WTC11 (cell line): ENCODE results near the gene NARS2. TPM values are rescaled to one million over a fixed set of nuclear protein-coding genes. Genes with fewer than 3 reads are reported as not detected.

Experiments
- ATAC-seq: fragments of 200-7000 bp; cut with Tn5 transposase; 2 replicates; pipeline ENCODE4 v1.10.0; 2021; ENCODE audit warnings: mild to moderate bottlenecking, moderate library complexity
- CTCF ChIA-PET: fragments of 300-600 bp; sonication (Branson Sonifier 250); formaldehyde crosslinking; loops from one replicate; lab custom pipeline; 2021; ENCODE audit warnings: antibody characterized with exemption; lab: Charles Lee
- POLR2A ChIA-PET: fragments of 350-600 bp; sonication (Branson Sonifier 250); formaldehyde crosslinking; loops from one replicate; lab custom pipeline; 2021; ENCODE audit warnings: antibody characterized with exemption; lab: Charles Lee
- DNase-seq: peaks from one replicate; pipeline ENCODE4 v3.0.0; 2021; ENCODE audit warnings: low spot score
- H3K27ac Mint-ChIP-seq: 2 replicates; pipeline ENCODE4 v1.8.0; 2021; ENCODE audit warnings: mixed read lengths
- H3K27me3 Mint-ChIP-seq: 2 replicates; pipeline ENCODE4 v1.8.0; 2021; ENCODE audit warnings: low read depth, mild to moderate bottlenecking, moderate library complexity, mixed read lengths
- H3K36me3 Mint-ChIP-seq: 2 replicates; pipeline ENCODE4 v1.8.0; 2021; ENCODE audit warnings: mixed read lengths
- H3K4me1 Mint-ChIP-seq: 2 replicates; pipeline ENCODE4 v1.8.0; 2022; ENCODE audit warnings: mixed read lengths
- H3K4me3 Mint-ChIP-seq: 2 replicates; pipeline ENCODE4 v1.8.0; 2021; ENCODE audit warnings: mild to moderate bottlenecking, moderate library complexity, mixed read lengths
- H3K9me3 Mint-ChIP-seq: 2 replicates; pipeline ENCODE4 v1.8.0; 2021; ENCODE audit warnings: mixed read lengths
- ATF2 ChIP-seq: sonication (generic); formaldehyde crosslinking; IDR thresholded peaks from 2 replicates; pipeline ENCODE4 v1.8.1; 2022; ENCODE audit warnings: low read depth, missing genetic modification reagents, borderline replicate concordance
- ATF3 ChIP-seq: sonication (generic); formaldehyde crosslinking; conservative IDR thresholded peaks from 2 replicates; pipeline ENCODE4 v1.8.1; 2022; ENCODE audit warnings: mild to moderate bottlenecking, missing genetic modification reagents
- CBFB ChIP-seq: sonication (generic); formaldehyde crosslinking; IDR thresholded peaks from 2 replicates; pipeline ENCODE4 v1.8.1; 2022; ENCODE audit warnings: mild to moderate bottlenecking, low read depth, missing genetic modification reagents
- CTCF ChIP-seq: fragments of 200-600 bp; IDR thresholded peaks from 2 replicates; pipeline ENCODE4 v1.8.0; 2022; ENCODE audit warnings: antibody characterized with exemption
- ELF4 ChIP-seq: sonication (generic); formaldehyde crosslinking; IDR thresholded peaks from 2 replicates; pipeline ENCODE4 v1.8.1; 2022; ENCODE audit warnings: low read depth, mild to moderate bottlenecking, moderate library complexity, missing genetic modification reagents
- GRHL2 ChIP-seq: fragments of 250-450 bp; sonication (Bioruptor Pico); IDR thresholded peaks from 2 replicates; pipeline ENCODE4 v1.8.0; 2022; ENCODE audit warnings: mild to moderate bottlenecking, moderate library complexity; ENCODE audit not compliant: insufficient replicate concordance, severe bottlenecking
- IRF2 ChIP-seq: sonication (generic); formaldehyde crosslinking; IDR thresholded peaks from 2 replicates; pipeline ENCODE4 v1.8.0; 2022; ENCODE audit warnings: low read depth, missing genetic modification reagents, borderline replicate concordance
- MAX ChIP-seq: sonication (generic); formaldehyde crosslinking; IDR thresholded peaks from 2 replicates; pipeline ENCODE4 v1.8.0; 2022; ENCODE audit warnings: mild to moderate bottlenecking, missing genetic modification reagents
- MYBL2 ChIP-seq: sonication (generic); formaldehyde crosslinking; IDR thresholded peaks from 2 replicates; pipeline ENCODE4 v1.8.1; 2023; ENCODE audit warnings: mild to moderate bottlenecking, moderate library complexity, missing genetic modification reagents
- NFATC4 ChIP-seq: fragments of 250-450 bp; sonication (Bioruptor Pico); IDR thresholded peaks from 2 replicates; pipeline ENCODE4 v1.9.0; 2021; ENCODE audit warnings: mild to moderate bottlenecking
- NR2C2 ChIP-seq: sonication (generic); formaldehyde crosslinking; IDR thresholded peaks from 2 replicates; pipeline ENCODE4 v1.8.0; 2022; ENCODE audit warnings: mild to moderate bottlenecking, missing genetic modification reagents
- SMAD4 ChIP-seq: sonication (generic); formaldehyde crosslinking; IDR thresholded peaks from 2 replicates; pipeline ENCODE4 v1.8.0; 2022; ENCODE audit warnings: mild to moderate bottlenecking, missing genetic modification reagents
- TEAD4 ChIP-seq: sonication (generic); formaldehyde crosslinking; IDR thresholded peaks from 2 replicates; pipeline ENCODE4 v1.8.0; 2022; ENCODE audit warnings: mild to moderate bottlenecking, missing genetic modification reagents
- USF1 ChIP-seq: sonication (generic); formaldehyde crosslinking; IDR thresholded peaks from 2 replicates; pipeline ENCODE4 v1.8.0; 2022; ENCODE audit warnings: mild to moderate bottlenecking, missing genetic modification reagents
- USF2 ChIP-seq: sonication (generic); formaldehyde crosslinking; IDR thresholded peaks from 2 replicates; pipeline ENCODE4 v1.8.1; 2023; ENCODE audit warnings: mild to moderate bottlenecking, missing genetic modification reagents, moderate library complexity
- ZMAT4 ChIP-seq: fragments of 250-450 bp; sonication (Bioruptor Pico); IDR thresholded peaks from 2 replicates; pipeline ENCODE4 v1.9.0; 2021; ENCODE audit warnings: mild to moderate bottlenecking
- ZNF138 ChIP-seq: sonication (generic); formaldehyde crosslinking; conservative IDR thresholded peaks from 2 replicates; pipeline ENCODE4 v1.8.1; 2022; ENCODE audit warnings: mild to moderate bottlenecking, moderate library complexity, missing genetic modification reagents
- ZNF263 ChIP-seq: sonication (generic); formaldehyde crosslinking; IDR thresholded peaks from 2 replicates; pipeline ENCODE4 v1.8.1; 2022; ENCODE audit warnings: low read depth, mild to moderate bottlenecking, moderate library complexity, missing genetic modification reagents
- ZNF317 ChIP-seq: sonication (generic); formaldehyde crosslinking; IDR thresholded peaks from 2 replicates; pipeline ENCODE4 v1.8.1; 2023; ENCODE audit warnings: low read depth, mild to moderate bottlenecking, moderate library complexity, missing genetic modification reagents, borderline replicate concordance
- ZNF425 ChIP-seq: fragments of 250-450 bp; sonication (Bioruptor Pico); conservative IDR thresholded peaks from 2 replicates; pipeline ENCODE4 v1.9.0; 2021; ENCODE audit warnings: mild to moderate bottlenecking
- ZNF512 ChIP-seq: sonication (generic); formaldehyde crosslinking; IDR thresholded peaks from 2 replicates; pipeline ENCODE4 v1.8.1; 2022; ENCODE audit warnings: missing genetic modification reagents, borderline replicate concordance
- ZSCAN18 ChIP-seq: fragments of 250-450 bp; sonication (Bioruptor Pico); IDR thresholded peaks from 2 replicates; pipeline ENCODE4 v2.1.2; 2022; ENCODE audit warnings: mild to moderate bottlenecking, moderate library complexity
- total RNA-seq: library from RNA; stranded (reverse); gene quantifications from 3 replicates; pipeline ENCODE4 v1.2.3, GENCODE V29; 2021

NARS2 gene
- total RNA-seq, 1 experiment from 2014 or later = 36.4 TPM

GRCh38 chr11:78489184-78489583 is 85.5 kb downstream of the NARS2 start:
- Mint-ChIP-seq H3K4me1 (no peaks in the 10 kb centered on the region), H3K36me3 (peaks cover 12% of the 10 kb centered on the region), H3K27me3 (no peaks in the 10 kb centered on the region), H3K27ac (no peak overlapping the region), H3K9me3 (no peaks in the 10 kb centered on the region), H3K4me3 (no peak overlapping the region)
- no peak for TF ChIP-seq ATF3
- no peak for TF ChIP-seq ZNF512 (CRISPR knock-in tag)
- TF ChIP-seq NR2C2 (CRISPR knock-in tag) = no peak
- TF ChIP-seq TEAD4 (CRISPR knock-in tag) = no peak
- TF ChIP-seq USF2 (CRISPR knock-in tag) = no peak
- no peak for TF ChIP-seq GRHL2 (CRISPR knock-in tag)
- ChIA-PET CTCF (no interaction called here), POLR2A (no interaction called here)
- no peak for ATAC-seq
- DNase-seq = no peak

GRCh38 chr11:78478536-78478935 is 96.1 kb downstream of the NARS2 start:
- Mint-ChIP-seq H3K27me3 (no peaks in the 10 kb centered on the region), H3K27ac (no peak overlapping the region), H3K36me3 (no peaks in the 10 kb centered on the region; the same call in 1 of the 2 replicates), H3K9me3 (no peaks in the 10 kb centered on the region), H3K4me1 (no peaks in the 10 kb centered on the region), H3K4me3 (no peak overlapping the region)
- ATAC-seq = no peak
- ChIA-PET POLR2A (no interaction called here), CTCF (no interaction called here)
- TF ChIP-seq ZMAT4 (CRISPR knock-in tag) (no peak), ZNF512 (CRISPR knock-in tag) (no peak), CBFB (CRISPR knock-in tag) (no peak), CTCF (no peak), SMAD4 (no peak), NFATC4 (CRISPR knock-in tag) (no peak), IRF2 (CRISPR knock-in tag) (no peak), GRHL2 (CRISPR knock-in tag) (no peak), ELF4 (CRISPR knock-in tag) (no peak), ATF2 (CRISPR knock-in tag) (no peak), ZNF263 (no peak), ZNF138 (no peak), MAX (no peak), ZNF317 (CRISPR knock-in tag) (no peak), ZNF425 (no peak), MYBL2 (CRISPR knock-in tag) (no peak), ZSCAN18 (CRISPR knock-in tag) (no peak), USF1 (CRISPR knock-in tag) (no peak)
- DNase-seq = no peak
